ENCODE results near the gene AMN1.

DNA sequence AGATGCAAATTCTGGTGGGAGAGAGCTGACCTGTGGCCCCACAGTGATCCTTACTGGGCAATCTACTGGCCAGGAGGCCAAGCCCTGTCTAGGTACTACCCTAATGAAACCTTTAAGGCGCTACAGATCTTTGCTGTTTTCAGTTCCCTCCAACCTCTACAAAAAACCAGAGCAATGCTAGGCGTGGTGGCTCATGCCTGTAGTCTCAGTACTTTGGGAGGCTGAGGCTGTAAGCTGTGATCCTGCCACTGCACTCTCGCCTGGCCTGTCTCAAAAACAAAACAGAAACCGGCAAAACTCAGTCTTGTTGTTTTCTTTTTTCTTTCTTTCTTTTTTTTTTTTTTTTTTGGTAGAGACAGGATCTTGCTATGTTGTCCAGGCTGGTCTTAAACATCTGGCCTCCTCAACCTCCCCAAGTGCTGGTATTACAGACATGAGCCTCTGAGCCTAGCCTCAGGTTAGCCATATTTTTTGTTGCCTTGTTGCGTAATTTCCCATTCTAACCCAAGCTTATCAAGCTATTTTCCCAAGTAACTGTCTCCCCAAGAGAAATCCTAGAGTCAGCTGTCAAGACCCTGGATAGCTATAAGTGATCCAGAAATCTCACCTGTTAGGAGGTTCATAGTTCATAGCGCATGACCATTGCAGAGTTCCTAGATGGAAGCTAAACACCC, 66.5 kb downstream of the AMN1 start:
- TF ChIP-seq, protein P1, sequence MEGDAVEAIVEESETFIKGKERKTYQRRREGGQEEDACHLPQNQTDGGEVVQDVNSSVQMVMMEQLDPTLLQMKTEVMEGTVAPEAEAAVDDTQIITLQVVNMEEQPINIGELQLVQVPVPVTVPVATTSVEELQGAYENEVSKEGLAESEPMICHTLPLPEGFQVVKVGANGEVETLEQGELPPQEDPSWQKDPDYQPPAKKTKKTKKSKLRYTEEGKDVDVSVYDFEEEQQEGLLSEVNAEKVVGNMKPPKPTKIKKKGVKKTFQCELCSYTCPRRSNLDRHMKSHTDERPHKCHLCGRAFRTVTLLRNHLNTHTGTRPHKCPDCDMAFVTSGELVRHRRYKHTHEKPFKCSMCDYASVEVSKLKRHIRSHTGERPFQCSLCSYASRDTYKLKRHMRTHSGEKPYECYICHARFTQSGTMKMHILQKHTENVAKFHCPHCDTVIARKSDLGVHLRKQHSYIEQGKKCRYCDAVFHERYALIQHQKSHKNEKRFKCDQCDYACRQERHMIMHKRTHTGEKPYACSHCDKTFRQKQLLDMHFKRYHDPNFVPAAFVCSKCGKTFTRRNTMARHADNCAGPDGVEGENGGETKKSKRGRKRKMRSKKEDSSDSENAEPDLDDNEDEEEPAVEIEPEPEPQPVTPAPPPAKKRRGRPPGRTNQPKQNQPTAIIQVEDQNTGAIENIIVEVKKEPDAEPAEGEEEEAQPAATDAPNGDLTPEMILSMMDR (IDR thresholded peaks at IDR 0.05), result no peak
- TF ChIP-seq POLR2AphosphoS5 (IDR thresholded peaks at IDR 0.05), result no peak

Data from suprapubic skin (tissue), 3 donors.